Measurements from ENCODE around the gene C1QTNF3. TPM values are rescaled to one million over a fixed set of nuclear protein-coding genes. Genes with fewer than 3 reads are reported as not detected.
"Not testable (repeated sequence)": the region's sequence is repeated elsewhere in the genome, so short reads cannot be mapped to it uniquely, and the experiment has no call there.

C1QTNF3 gene
- total RNA-seq, result 1 to 10 TPM; 2.4 to 2.5 TPM
- long read RNA-seq, partial matches to known transcripts, result 0 of 4 reads
- long read RNA-seq, other reads (novel, unspliced or antisense), result 0 of 4 reads

DNA sequence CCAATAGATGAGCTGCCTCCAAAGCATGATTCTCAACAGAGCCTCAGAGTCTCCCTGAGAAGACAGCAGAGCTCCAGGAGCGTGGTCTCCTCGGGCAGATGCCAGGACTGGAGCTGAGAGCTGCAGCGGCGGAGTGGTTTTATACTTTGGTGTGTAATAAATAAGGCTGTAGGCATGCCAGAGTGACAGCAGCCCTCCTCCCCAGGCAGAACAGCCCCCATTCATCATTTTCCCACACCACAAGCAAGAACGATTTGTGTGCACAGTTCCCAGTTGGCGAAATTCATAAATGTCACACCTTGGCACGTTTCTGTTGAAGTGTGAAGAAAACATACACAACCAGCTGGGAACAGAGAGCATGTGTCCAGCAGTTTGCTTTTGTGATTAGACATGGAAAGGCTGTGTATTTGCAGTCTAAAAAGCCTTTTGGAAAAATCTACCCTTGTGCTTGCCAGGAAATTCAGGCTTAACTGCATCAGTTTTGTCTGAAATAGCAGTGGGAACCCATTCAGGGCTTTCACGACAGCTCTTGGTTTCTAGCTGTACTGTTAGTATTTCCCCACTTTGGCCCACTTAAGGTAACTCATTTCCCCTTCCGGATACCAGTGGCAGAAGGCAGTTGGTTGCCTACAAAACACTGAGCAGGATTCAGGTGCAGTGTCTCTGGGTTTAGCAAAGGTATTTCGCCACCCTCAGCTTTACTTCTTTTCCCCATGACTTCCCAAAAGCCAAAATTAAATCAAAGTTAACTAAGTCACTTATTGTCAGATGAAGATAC lies at the start of gene C1QTNF3:
Gene C1QTNF3 (minus strand): TSS at position 115 of the 778 bp plus-strand sequence. CDS start 88 bp downstream, at position 27.
- ATAC-seq, result peak; percentile 50 to 66
- intact Hi-C loops (cut with DNase I), result no loop called here

GRCh38 chr5:34091039-34091438 lies 48.0 kb upstream of the C1QTNF3 start:
- intact Hi-C loops (cut with DNase I); ATAC-seq; DNase-seq: not testable (repeated sequence)

More for the DNA sequence above, at the start of gene C1QTNF3:
- DNase-seq, result no peak

DNA sequence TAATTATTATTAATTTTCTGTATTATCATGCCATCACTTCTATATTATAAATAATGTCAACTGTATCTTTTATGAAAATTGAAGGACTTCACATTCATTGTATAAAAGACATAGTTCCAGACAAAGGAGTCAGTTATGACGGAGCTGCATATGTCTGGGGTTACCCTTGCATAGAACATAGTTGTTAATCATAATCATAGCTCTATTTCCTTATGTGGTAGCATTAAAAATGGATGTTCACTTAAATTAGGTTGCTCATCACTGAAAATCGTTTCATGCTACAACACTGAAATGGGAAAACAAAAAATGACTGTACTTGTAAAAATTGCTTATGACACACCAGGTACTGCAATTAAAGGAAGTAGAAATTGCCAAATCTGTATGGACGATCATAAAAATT lies 46.8 kb upstream of the C1QTNF3 start:
- DNase-seq; ATAC-seq; intact Hi-C loops (cut with DNase I): not testable (repeated sequence)

- DNase-seq; intact Hi-C loops (cut with DNase I); ATAC-seq: not testable (repeated sequence)
These were observed 44.7 kb upstream of the C1QTNF3 start for GRCh38 chr5:34087728-34088127.

DNA sequence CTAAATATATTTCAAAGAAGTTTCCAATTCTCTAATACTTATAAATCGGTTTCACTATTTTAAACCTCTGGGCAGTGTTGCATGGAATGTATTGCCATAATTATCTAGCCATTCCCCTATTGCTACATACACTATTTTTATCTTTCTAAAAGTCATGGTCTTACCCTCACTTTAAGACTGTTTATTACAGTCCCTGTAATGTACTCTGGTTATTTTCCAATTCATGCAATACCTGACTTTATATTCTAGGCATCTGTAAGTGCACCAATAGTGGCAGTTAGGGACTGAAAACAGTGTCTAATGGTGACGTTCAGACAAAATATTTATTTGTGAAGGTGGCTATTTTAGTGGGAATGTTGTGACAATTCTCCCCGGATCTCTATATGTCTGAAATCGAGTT lies 40.9 kb upstream of the C1QTNF3 start:
- ATAC-seq; DNase-seq; intact Hi-C loops (cut with DNase I): not testable (repeated sequence)

DNA sequence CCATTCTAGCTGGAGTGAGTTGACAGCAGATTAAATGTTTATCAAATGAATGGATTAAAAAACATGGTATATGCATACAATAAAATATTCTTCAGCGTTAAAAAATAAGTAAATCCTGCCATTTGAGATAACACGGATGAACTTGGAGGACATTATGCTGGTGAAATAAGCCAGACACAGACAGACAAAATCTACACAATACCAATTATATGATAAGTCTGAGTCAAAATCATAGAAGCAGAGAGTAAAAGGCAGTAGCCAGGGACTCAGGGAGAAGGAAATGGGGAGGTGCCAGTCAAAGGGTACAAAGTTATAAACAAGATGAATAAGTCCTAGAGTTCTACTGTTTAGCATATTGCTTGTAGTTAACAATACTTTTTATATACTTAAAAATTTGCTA lies 36.5 kb upstream of the C1QTNF3 start:
- ATAC-seq; DNase-seq; intact Hi-C loops (cut with DNase I): not testable (repeated sequence)

DNA sequence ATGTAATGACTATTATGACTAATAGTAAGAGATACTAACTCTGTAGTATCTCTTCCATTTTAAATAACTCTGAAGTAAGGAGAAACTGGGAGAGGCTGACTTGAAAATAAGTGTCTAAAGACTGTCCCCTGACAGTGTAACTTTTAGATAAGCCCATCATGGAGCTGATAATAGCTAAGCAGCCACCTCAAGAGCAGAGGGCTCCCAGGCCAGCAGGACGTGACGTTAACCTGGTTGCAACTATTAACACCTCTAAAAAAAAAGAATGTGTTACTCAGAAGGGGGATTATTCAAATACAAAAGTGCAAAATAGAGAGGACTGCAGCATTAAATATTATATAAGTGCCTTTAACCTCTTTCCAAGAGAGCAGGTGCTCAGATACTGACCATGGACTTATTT lies 34.6 kb upstream of the C1QTNF3 start:
- DNase-seq; intact Hi-C loops (cut with DNase I): not testable (repeated sequence)
- ATAC-seq, result peak in 1 of 2 donors; percentile 89

- peak in 1 of 2 donors; percentile 60 for ATAC-seq
- intact Hi-C loops (cut with DNase I); DNase-seq: not testable (repeated sequence)
These were observed 33.8 kb upstream of the C1QTNF3 start for GRCh38 chr5:34076719-34077364.

GRCh38 chr5:34074472-34074871 lies 31.5 kb upstream of the C1QTNF3 start:
- intact Hi-C loops (cut with DNase I); ATAC-seq; DNase-seq: not testable (repeated sequence)

- ATAC-seq; intact Hi-C loops (cut with DNase I); DNase-seq: not testable (repeated sequence)
These were observed 31.1 kb upstream of the C1QTNF3 start for GRCh38 chr5:34074071-34074470.

- intact Hi-C loops (cut with DNase I); DNase-seq: not testable (repeated sequence)
These were observed 27.6 kb upstream of the C1QTNF3 start for GRCh38 chr5:34070626-34071025.

GRCh38 chr5:34064656-34065055 lies 21.6 kb upstream of the C1QTNF3 start:
- ATAC-seq, result no peak
- DNase-seq, result no peak
- intact Hi-C loops (cut with DNase I), result no loop called here

More at GRCh38 chr5:34070626-34071025, 27.6 kb upstream of the C1QTNF3 start:
- not testable (repeated sequence) for ATAC-seq

- intact Hi-C loops (cut with DNase I), result no loop called here
- no peak for DNase-seq
These were observed 19.4 kb upstream of the C1QTNF3 start for GRCh38 chr5:34062419-34062818.

GRCh38 chr5:34061993-34062392 lies 19.0 kb upstream of the C1QTNF3 start:
- intact Hi-C loops (cut with DNase I), result no loop called here
- ATAC-seq, result no peak
- no peak for DNase-seq

More at GRCh38 chr5:34062419-34062818, 19.4 kb upstream of the C1QTNF3 start:
- ATAC-seq, result no peak

- intact Hi-C loops (cut with DNase I), result no loop called here
- no peak for ATAC-seq
These were observed 17.0 kb upstream of the C1QTNF3 start for GRCh38 chr5:34059977-34060376.

DNA sequence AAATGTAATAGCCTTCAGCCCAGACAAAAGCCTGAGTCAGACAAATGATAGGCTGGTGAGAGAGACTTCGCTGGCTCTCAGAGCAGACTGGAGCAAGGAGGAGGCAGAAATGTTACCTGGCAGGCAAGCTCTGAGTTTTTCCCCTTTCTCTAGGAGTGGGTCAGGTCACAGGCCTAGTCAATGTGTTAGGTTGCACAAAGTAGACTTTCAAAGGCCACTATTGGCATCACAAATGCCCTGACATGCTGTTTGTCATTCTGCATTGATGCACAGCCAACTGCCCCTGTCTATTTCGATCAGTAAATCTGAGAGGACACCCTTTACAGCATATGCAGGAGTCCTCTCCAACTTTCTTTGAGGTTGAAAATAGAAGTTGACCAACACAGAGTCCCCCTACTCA lies 15.5 kb upstream of the C1QTNF3 start:
- ATAC-seq (no peak), DNase-seq (no peak)
- intact Hi-C loops (cut with DNase I), result no loop called here

More at GRCh38 chr5:34059977-34060376, 17.0 kb upstream of the C1QTNF3 start:
- no peak for DNase-seq

DNA sequence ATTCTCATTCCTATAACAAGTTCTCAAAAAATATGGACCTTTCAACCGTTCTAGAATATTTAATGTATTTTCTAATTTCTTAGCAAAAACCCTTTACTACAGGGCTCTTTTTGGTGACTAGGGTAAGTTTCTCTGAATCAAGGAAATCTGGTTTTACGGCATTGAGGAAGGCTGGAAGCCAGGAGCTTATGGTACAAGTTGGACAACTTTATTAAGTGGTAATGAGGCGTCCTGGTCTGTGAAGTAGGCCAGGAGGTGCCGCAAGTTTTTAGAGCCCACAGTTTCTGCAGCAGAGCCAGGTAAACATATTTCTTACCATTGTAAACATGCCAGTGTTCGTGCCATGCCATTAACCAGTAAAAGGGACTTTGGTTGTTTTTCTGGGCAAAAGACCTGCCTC lies 14.6 kb upstream of the C1QTNF3 start:
- no peak for DNase-seq
- no peak for ATAC-seq

GRCh38 chr5:34057118-34057517 lies 14.1 kb upstream of the C1QTNF3 start:
- intact Hi-C loops (cut with DNase I), result no loop called here
- no peak for DNase-seq
- no peak for ATAC-seq

More for the DNA sequence above, 14.6 kb upstream of the C1QTNF3 start:
- intact Hi-C loops (cut with DNase I), result no loop called here

DNA sequence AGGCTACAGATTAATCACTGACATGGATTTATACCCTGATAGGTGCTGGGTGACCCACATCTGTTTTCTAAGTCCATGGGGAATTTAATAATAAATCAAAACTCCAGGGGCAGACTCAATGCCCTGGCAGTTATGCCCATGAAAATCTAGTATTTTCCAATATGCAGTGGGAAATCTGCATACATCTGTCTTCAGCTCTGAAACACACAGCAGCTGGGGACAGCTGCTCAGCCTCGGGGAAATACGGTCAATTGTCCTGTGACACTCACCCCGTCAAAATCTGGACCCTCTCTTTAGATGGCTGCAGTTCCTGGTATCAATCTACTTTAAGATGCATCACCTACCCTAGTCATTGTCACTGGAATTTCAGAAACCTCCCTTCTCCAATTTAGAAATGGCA lies 12.7 kb upstream of the C1QTNF3 start:
- DNase-seq, result no peak
- no peak for ATAC-seq
- intact Hi-C loops (cut with DNase I), result no loop called here

DNA sequence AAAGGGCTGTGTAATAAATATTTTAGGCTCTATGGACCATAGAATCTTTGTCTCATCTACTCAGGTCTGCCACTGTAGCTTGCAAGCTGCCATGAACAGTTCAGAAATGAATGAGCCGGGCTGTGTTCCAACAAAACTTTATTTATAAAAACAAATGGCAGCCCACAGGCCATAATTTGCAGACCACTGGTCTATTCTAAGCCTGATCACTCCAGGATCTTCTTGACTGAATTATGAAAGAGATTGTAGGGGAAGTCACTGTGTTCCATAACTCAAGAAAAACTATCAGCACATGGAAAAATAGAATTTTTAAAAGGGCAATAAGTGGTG lies 11.4 kb upstream of the C1QTNF3 start:
- no peak for DNase-seq
- no peak for ATAC-seq
- intact Hi-C loops (cut with DNase I), result no loop called here

Data from left cardiac atrium (tissue), 4 donors.